Suprapubic skin (tissue), 4 donors: ENCODE data around the gene DNTT. TPM values are rescaled to one million over a fixed set of nuclear protein-coding genes. Genes with fewer than 3 reads are reported as not detected.

ENCODE experiments used
- DNase-seq, 2 donors: peaks; one replicate each; pipeline ENCODE4 v3.0.0-alpha.2; 2019; ENCODE audit warnings: low spot score in 2 of 2
- H3K27ac ChIP-seq: fragments of 200-600 bp; sonication (generic); one replicate; pipeline ENCODE4 v1.5.1; 2019
- H3K27me3 ChIP-seq: fragments of 200-600 bp; sonication (generic); one replicate; pipeline ENCODE4 v1.5.1; 2019
- H3K36me3 ChIP-seq: fragments of 200-600 bp; sonication (generic); one replicate; pipeline ENCODE4 v1.5.1; 2019
- H3K4me1 ChIP-seq: fragments of 200-600 bp; sonication (generic); one replicate; pipeline ENCODE4 v1.5.1; 2019
- H3K4me3 ChIP-seq: fragments of 200-600 bp; sonication (generic); one replicate; pipeline ENCODE4 v1.5.1; 2019; ENCODE audit warnings: mild to moderate bottlenecking
- H3K9me3 ChIP-seq: fragments of 200-600 bp; sonication (generic); one replicate; pipeline ENCODE4 v1.5.1; 2019
- EP300 ChIP-seq: sonication (generic); formaldehyde crosslinking; IDR thresholded peaks from one replicate; pipeline ENCODE4 v1.6.1; 2017; ENCODE audit warnings: antibody characterized with exemption
- POLR2A ChIP-seq, 2 donors: fragments of 450-650 bp; IDR thresholded peaks; one replicate each; pipeline ENCODE4 v1.6.1; 2017; ENCODE audit warnings: antibody characterized with exemption in 2 of 2, mild to moderate bottlenecking in 2 of 2, moderate library complexity in 2 of 2
- POLR2AphosphoS5 ChIP-seq, 3 donors: sonication (generic); formaldehyde crosslinking; IDR thresholded peaks; one replicate each; pipeline ENCODE4 v1.6.1; 2017; ENCODE audit warnings: antibody characterized with exemption in 3 of 3
- WGBS: methylation state at CpG from one replicate; pipeline ENCODE4 v1.1.5; 2018; 5-methylcytosine and 5-hydroxymethylcytosine counted together
- total RNA-seq, 4 donors: library from RNA; depleted of rRNA; stranded (reverse); fragments of >200 nt; gene quantifications; one replicate each; pipeline ENCODE4 v1.1.0, GENCODE V29; 2016
- TF ChIP-seq, protein P1 (sequence below), 2 donors: fragments of 200-600 bp in 1 of 2; fragments of 450-650 bp in 1 of 2; sonication (generic) in 1 of 2; IDR thresholded peaks; one replicate each; pipeline ENCODE4 v1.5.1; 2016 to 2019; ENCODE audit warnings: antibody characterized with exemption in 2 of 2, mild to moderate bottlenecking in 1 of 2, moderate library complexity in 1 of 2

DNTT gene
- total RNA-seq, 4 donors from 2014 or later, result not detected

DNA sequence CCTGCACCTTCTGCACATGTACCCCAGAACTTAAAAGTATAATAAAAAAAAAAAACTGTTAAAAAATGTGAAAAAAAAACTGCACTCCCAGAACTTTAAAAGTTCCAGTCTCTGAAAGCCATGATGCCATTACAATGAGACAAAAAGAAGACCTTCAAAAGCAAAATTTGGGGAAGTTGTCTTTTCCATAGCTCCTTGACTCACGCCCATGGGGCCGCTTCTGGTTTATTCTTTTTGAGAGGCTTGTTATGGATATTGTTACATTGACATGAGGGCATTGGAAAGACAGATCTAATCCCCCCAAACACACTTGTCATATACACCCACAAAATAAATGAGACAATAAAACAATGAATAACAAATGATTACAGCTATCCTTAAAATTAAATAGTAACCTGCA, 33.7 kb upstream of the DNTT start:
- Histone ChIP-seq H3K36me3 (no peaks in the 10 kb centered on the region), H3K9me3 (no peaks in the 10 kb centered on the region), H3K27ac (no peak overlapping the region), H3K4me3 (peak overlapping the region; percentile 23), H3K4me1 (peaks cover 30% of the 10 kb centered on the region), H3K27me3 (no peaks in the 10 kb centered on the region)
- WGBS, result 77% methylated on average over 2 of the region's 2 CpGs
- TF ChIP-seq, protein P1, sequence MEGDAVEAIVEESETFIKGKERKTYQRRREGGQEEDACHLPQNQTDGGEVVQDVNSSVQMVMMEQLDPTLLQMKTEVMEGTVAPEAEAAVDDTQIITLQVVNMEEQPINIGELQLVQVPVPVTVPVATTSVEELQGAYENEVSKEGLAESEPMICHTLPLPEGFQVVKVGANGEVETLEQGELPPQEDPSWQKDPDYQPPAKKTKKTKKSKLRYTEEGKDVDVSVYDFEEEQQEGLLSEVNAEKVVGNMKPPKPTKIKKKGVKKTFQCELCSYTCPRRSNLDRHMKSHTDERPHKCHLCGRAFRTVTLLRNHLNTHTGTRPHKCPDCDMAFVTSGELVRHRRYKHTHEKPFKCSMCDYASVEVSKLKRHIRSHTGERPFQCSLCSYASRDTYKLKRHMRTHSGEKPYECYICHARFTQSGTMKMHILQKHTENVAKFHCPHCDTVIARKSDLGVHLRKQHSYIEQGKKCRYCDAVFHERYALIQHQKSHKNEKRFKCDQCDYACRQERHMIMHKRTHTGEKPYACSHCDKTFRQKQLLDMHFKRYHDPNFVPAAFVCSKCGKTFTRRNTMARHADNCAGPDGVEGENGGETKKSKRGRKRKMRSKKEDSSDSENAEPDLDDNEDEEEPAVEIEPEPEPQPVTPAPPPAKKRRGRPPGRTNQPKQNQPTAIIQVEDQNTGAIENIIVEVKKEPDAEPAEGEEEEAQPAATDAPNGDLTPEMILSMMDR (IDR thresholded peaks at IDR 0.05), result no peak
- no peak for TF ChIP-seq POLR2AphosphoS5 (IDR thresholded peaks at IDR 0.05)
- TF ChIP-seq EP300, result no peak
- TF ChIP-seq POLR2A (IDR thresholded peaks at IDR 0.05), result no peak
- DNase-seq, result no peak

DNA sequence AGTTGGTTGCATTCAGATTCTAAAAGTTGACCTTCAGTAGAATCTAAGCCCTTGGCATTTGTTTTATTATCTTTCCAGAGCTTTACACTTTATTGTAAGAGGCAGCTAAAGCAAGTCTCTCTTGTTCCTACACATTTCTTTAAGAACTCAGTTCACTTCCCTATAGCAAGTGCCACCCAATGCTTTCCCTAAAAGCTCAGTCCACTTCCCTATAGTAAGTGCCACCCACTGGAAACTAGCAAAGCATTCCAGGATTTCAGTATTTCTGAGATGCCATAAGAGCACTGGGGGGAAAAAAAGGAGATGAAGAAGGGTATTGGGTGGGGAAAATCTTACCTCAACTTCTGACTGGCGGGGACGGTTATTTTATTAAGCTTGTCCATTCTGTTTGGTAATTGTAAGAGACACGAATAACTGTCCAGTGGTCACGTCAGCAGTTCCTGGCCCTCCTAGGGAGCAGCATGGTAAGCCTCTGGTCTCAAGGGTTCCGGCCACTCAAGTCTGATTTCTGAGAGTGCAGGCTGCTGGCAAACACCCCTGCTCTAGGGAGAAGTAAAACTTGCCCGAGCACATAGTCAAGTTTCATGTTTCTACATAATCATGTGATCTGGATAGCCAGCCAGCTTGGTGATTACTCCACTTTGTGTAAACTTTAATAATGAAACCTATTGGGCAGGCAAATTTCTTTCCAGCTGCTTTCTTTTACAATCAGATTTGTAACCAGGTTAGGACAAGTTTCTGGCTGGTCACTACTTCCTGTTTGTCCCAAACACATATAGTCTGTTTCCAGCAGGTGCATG, 33.0 kb upstream of the DNTT start, which contains the start of gene BLNK:
BLNK (minus strand) TSS at position 554 of the 800 bp plus-strand sequence; CDS start at position 383, 171 bp downstream.
- no peaks in the 10 kb centered on the region for H3K36me3 ChIP-seq
- WGBS, result 28% methylated on average over 6 of the region's 6 CpGs
- peaks cover 36% of the 10 kb centered on the region for H3K4me1 ChIP-seq
- H3K27me3 ChIP-seq, result no peaks in the 10 kb centered on the region
- no peaks in the 10 kb centered on the region for H3K9me3 ChIP-seq
- peak in 1 of 2 donors; percentile 76 for DNase-seq
- TF ChIP-seq POLR2AphosphoS5 (IDR thresholded peaks at IDR 0.05) (no peak), EP300 (no peak), POLR2A (IDR thresholded peaks at IDR 0.05) (no peak)
- TF ChIP-seq, protein P1 (IDR thresholded peaks at IDR 0.05), result no peak
- H3K4me3 ChIP-seq, result peak within 1 kb of the TSS; percentile 23
- H3K27ac ChIP-seq, result peak within 1 kb of the TSS; percentile 63

DNA sequence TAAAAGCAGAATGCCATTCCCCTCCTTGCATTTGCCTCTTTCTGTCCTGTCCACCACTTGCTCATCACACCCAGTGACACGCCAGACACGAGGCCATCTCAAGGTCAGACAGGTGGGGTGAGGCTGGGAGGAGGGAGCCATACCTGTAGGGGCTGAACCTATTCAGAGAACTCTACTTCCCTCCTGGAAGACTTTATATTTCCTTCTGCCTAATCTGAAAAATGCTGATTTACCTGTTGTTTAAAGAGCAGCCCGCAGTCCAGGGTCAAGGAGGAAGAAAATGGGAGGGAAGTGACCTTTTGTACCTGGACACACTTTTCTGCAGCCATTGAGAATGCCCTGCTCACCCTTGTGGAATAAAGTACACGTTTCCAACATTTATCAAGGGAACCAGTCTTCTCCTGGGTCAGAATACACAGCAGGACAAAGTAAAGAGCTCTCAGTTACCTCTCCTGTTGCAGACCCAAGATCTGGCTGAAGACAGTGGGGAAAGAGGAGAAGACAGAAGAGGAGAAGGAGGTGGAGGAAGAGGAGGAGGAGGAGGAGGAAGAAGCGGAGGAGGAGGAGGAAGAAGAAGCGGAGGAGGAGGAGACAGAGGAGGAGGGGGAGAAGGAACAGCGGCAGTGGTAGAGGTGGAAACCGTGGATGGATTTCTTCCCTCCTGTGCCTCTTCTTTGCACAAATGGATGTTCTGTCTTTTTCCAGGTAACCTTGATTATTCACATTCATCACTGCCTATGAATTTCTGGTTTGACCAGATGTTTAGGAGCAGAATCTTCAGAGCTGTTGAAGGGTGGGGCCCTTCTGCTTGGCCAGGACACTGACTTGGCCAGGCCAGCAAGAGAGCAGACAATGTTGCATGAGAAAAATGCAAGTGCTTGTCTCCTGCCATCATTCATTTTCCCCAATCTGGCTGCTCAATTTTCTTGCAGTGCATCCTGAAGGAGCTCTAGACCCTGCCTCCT, 31.6 kb upstream of the DNTT start:
- no peak overlapping the region for H3K4me3 ChIP-seq
- 57% methylated on average over 8 of the region's 8 CpGs for WGBS
- no peak for TF ChIP-seq EP300
- H3K9me3 ChIP-seq, result no peaks in the 10 kb centered on the region
- H3K36me3 ChIP-seq, result no peaks in the 10 kb centered on the region
- H3K27ac ChIP-seq, result peak overlapping the region; percentile 63
- DNase-seq, result no peak
- peaks cover 41% of the 10 kb centered on the region for H3K4me1 ChIP-seq
- H3K27me3 ChIP-seq, result no peaks in the 10 kb centered on the region

DNA sequence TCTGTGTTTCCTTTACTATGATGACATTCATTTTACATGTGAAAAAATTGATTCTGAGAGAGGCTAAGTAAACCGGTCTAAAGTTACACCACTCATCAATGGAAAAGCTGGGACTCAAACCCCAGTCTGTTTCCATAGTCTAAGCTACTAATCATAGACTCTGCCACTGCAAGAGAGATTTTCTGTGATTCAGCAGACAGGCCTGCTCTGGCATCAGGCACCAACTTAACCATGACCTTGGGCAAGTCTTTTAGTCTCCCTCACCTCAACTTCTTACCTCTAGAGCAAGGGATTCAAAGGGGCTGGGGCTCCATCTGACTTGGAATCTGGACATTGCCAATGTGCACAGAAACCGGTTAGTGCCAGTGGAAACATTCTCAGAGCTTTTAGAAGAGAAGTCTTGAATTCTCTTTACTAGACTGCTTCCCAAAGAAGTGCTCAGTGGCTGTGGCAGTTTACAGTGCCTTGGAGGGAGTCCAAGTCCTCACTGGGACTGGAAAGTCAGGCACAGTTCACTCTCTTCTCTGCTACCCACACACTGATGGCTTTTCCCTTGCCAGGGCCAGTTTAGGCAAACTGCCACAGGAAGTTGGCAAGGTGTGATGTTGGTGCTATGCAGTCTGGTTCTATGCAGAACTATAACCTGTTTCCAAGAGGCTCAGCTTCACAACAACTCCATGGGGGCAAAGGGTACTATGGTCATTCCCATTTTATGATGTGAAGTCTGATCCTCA, 28.4 kb upstream of the DNTT start:
- Histone ChIP-seq H3K27ac (peak overlapping the region; percentile 47), H3K36me3 (no peaks in the 10 kb centered on the region), H3K27me3 (no peaks in the 10 kb centered on the region), H3K9me3 (no peaks in the 10 kb centered on the region), H3K4me1 (peaks cover 40% of the 10 kb centered on the region), H3K4me3 (no peak overlapping the region)
- no peak for DNase-seq
- WGBS, result 83% methylated on average over 2 of the region's 2 CpGs
- TF ChIP-seq, protein P1 (IDR thresholded peaks at IDR 0.05), result no peak
- TF ChIP-seq POLR2A (IDR thresholded peaks at IDR 0.05), result no peak
- TF ChIP-seq EP300, result no peak
- TF ChIP-seq POLR2AphosphoS5 (IDR thresholded peaks at IDR 0.05), result no peak

DNA sequence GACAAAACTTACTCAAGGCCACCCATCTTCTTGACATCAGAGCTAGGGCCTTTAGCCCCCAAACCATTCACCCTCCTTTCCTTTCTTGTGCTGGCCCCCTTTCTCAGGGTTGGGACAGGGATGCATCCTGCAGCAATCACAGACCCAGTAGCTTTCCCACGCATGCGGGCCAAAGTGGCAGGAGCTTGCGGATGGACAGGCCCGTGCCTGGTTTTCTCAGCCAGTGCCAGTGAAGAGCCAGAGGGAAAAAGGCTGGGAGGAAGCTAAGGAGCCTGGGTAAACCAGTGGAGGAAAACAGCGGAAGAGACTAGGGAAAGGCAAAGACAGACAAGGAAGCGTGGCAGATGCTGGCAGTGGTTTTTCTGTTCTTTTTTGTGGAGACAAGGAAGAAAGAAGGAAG, 27.8 kb upstream of the DNTT start:
- WGBS, result 39% methylated on average over 6 of the region's 6 CpGs
- H3K9me3 ChIP-seq, result no peaks in the 10 kb centered on the region
- H3K4me3 ChIP-seq, result no peak overlapping the region
- TF ChIP-seq POLR2AphosphoS5 (IDR thresholded peaks at IDR 0.05), result no peak
- no peak for TF ChIP-seq EP300
- TF ChIP-seq, protein P1 (IDR thresholded peaks at IDR 0.05), result no peak
- no peak for TF ChIP-seq POLR2A (IDR thresholded peaks at IDR 0.05)
- H3K4me1 ChIP-seq, result peaks cover 34% of the 10 kb centered on the region
- H3K27me3 ChIP-seq, result no peaks in the 10 kb centered on the region
- no peaks in the 10 kb centered on the region for H3K36me3 ChIP-seq
- no peak for DNase-seq
- H3K27ac ChIP-seq, result peak overlapping the region; percentile 47
